ENCODE data around the gene ENTR1.

The ENTR1 gene

DNA sequence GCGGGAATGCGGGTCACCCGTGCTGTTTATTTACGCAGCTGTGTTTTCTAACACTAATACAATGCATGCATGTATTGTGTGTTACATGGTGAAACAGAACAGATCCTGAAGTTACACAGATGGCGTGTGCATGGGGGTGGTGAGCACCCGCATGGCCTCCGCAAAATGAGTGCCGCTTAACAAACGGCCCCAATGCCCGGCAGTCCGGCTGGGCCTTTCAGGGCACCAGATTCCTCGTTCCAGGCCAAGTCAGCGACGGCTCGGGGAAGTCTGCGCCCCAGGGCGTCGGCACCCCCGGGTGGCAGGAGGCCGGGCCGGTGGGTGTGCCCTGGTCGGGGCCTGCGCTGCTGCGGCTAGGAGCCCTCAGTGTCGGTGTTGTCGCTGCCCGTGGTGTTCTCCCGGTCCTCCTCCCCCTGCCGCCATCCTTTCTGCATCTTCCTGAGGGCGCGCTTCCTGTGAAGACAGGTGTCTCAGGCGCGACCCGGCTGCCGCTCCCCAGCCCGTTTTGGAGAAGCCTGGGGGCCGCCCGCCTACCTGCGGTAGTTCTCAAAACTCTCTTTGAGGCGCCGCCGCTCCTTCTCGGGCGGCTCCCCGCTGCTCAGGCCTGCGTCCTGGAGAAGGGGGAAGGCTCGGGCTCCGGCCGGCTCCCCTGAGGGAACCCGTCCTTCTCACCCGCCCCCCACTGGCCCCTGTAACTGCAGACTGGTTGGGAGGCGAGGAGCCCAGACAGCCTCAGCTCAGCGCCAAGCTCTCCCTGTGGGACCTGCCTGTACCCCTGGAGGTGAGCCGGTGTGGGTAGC is 46.3 kb downstream of the ENTR1 start:
- Histone ChIP-seq H3K27ac (ENCODE audit: extremely low read depth, low read depth, low read length) (peak overlapping the region; percentile 95; the same call in 1 of the 2 replicates), H3K9me3 (ENCODE audit: control insufficient read depth, insufficient read depth, low read depth, low read length) (no peaks in the 10 kb centered on the region), H3K4me3 (ENCODE audit: low read depth, low read length) (no peak overlapping the region), H3K36me3 (ENCODE audit: control insufficient read depth in 2 of 2, insufficient read depth in 1 of 2, low read length in 2 of 2) (no peaks in the 10 kb centered on the region), H3K4me1 (ENCODE audit: control insufficient read depth, insufficient read depth, low read length) (no peaks in the 10 kb centered on the region; the same call in 1 of the 2 replicates)
- ChIA-PET POLR2A (interaction anchor here (0.6 to 3.4 kb wide), 15 partner anchors 8 to 859 kb away, joined by 3 to 45 read pairs (median 7); no protein-coding TSS in a partner anchor), CTCF (interaction anchor here (0.5 to 2.2 kb wide), 21 partner anchors 8 to 452 kb away, joined by 3 to 16 read pairs (median 4); no protein-coding TSS in a partner anchor)
- TF ChIP-seq ZNF561 (tag by site-specific recombination; IDR thresholded peaks at IDR 0.05; ENCODE audit: borderline replicate concordance) (0 out of 2 replicates have a peak, but pooled peaks have one; percentile 14), ZNF768 (tag by site-specific recombination; IDR thresholded peaks at IDR 0.05) (no peak), ZNF324 (tag by site-specific recombination; IDR thresholded peaks at IDR 0.05) (0 out of 2 replicates have a peak, but pooled peaks have one; percentile 21), ZNF2 (tag by site-specific recombination; IDR thresholded peaks at IDR 0.05) (no peak; the same call in 1 of the 2 replicates), ZNF391 (tag by site-specific recombination; IDR thresholded peaks at IDR 0.05; ENCODE audit: borderline replicate concordance, low read depth) (0 out of 2 replicates have a peak, but pooled peaks have one; percentile 50), ZNF423 (tag by site-specific recombination; IDR thresholded peaks at IDR 0.05) (peak; percentile 84; the same call in 1 of the 2 replicates), ZNF133 (tag by site-specific recombination; IDR thresholded peaks at IDR 0.05) (0 out of 2 replicates have a peak, but pooled peaks have one; percentile 25), ZNF174 (tag by site-specific recombination; IDR thresholded peaks at IDR 0.05) (no peak)
- TF ChIP-seq, protein P1, sequence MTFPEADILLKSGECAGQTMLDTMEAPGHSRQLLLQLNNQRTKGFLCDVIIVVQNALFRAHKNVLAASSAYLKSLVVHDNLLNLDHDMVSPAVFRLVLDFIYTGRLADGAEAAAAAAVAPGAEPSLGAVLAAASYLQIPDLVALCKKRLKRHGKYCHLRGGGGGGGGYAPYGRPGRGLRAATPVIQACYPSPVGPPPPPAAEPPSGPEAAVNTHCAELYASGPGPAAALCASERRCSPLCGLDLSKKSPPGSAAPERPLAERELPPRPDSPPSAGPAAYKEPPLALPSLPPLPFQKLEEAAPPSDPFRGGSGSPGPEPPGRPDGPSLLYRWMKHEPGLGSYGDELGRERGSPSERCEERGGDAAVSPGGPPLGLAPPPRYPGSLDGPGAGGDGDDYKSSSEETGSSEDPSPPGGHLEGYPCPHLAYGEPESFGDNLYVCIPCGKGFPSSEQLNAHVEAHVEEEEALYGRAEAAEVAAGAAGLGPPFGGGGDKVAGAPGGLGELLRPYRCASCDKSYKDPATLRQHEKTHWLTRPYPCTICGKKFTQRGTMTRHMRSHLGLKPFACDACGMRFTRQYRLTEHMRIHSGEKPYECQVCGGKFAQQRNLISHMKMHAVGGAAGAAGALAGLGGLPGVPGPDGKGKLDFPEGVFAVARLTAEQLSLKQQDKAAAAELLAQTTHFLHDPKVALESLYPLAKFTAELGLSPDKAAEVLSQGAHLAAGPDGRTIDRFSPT (tag by site-specific recombination; IDR thresholded peaks at IDR 0.05) = 0 out of 2 replicates have a peak, but pooled peaks have one; percentile 38
- TF ChIP-seq, protein P2, sequence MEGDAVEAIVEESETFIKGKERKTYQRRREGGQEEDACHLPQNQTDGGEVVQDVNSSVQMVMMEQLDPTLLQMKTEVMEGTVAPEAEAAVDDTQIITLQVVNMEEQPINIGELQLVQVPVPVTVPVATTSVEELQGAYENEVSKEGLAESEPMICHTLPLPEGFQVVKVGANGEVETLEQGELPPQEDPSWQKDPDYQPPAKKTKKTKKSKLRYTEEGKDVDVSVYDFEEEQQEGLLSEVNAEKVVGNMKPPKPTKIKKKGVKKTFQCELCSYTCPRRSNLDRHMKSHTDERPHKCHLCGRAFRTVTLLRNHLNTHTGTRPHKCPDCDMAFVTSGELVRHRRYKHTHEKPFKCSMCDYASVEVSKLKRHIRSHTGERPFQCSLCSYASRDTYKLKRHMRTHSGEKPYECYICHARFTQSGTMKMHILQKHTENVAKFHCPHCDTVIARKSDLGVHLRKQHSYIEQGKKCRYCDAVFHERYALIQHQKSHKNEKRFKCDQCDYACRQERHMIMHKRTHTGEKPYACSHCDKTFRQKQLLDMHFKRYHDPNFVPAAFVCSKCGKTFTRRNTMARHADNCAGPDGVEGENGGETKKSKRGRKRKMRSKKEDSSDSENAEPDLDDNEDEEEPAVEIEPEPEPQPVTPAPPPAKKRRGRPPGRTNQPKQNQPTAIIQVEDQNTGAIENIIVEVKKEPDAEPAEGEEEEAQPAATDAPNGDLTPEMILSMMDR (tag by site-specific recombination; IDR thresholded peaks at IDR 0.05) = 0 out of 2 replicates have a peak, but pooled peaks have one; percentile 1
- TF ChIP-seq, protein P3, sequence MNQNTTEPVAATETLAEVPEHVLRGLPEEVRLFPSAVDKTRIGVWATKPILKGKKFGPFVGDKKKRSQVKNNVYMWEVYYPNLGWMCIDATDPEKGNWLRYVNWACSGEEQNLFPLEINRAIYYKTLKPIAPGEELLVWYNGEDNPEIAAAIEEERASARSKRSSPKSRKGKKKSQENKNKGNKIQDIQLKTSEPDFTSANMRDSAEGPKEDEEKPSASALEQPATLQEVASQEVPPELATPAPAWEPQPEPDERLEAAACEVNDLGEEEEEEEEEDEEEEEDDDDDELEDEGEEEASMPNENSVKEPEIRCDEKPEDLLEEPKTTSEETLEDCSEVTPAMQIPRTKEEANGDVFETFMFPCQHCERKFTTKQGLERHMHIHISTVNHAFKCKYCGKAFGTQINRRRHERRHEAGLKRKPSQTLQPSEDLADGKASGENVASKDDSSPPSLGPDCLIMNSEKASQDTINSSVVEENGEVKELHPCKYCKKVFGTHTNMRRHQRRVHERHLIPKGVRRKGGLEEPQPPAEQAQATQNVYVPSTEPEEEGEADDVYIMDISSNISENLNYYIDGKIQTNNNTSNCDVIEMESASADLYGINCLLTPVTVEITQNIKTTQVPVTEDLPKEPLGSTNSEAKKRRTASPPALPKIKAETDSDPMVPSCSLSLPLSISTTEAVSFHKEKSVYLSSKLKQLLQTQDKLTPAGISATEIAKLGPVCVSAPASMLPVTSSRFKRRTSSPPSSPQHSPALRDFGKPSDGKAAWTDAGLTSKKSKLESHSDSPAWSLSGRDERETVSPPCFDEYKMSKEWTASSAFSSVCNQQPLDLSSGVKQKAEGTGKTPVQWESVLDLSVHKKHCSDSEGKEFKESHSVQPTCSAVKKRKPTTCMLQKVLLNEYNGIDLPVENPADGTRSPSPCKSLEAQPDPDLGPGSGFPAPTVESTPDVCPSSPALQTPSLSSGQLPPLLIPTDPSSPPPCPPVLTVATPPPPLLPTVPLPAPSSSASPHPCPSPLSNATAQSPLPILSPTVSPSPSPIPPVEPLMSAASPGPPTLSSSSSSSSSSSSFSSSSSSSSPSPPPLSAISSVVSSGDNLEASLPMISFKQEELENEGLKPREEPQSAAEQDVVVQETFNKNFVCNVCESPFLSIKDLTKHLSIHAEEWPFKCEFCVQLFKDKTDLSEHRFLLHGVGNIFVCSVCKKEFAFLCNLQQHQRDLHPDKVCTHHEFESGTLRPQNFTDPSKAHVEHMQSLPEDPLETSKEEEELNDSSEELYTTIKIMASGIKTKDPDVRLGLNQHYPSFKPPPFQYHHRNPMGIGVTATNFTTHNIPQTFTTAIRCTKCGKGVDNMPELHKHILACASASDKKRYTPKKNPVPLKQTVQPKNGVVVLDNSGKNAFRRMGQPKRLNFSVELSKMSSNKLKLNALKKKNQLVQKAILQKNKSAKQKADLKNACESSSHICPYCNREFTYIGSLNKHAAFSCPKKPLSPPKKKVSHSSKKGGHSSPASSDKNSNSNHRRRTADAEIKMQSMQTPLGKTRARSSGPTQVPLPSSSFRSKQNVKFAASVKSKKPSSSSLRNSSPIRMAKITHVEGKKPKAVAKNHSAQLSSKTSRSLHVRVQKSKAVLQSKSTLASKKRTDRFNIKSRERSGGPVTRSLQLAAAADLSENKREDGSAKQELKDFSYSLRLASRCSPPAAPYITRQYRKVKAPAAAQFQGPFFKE (tag by site-specific recombination; IDR thresholded peaks at IDR 0.05; ENCODE audit: borderline replicate concordance) = peak; percentile 67; the same call in 1 of the 2 replicates

Data from HEK293 (cell line).